Transverse colon (tissue), 4 donors: ENCODE results near the gene EME2. TPM values are rescaled to one million over a fixed set of nuclear protein-coding genes. Genes with fewer than 3 reads are reported as not detected.

ENCODE experiments used
- DNase-seq: peaks from one replicate; pipeline ENCODE4 v3.0.0-alpha.2; 2019
- H3K27ac ChIP-seq, 4 donors: fragments of 200-600 bp; sonication (generic); 2 replicates each; pipeline ENCODE4 v1.5.1; 2016 to 2018; ENCODE audit warnings: inconsistent platforms in 4 of 4
- H3K27me3 ChIP-seq: fragments of 200-600 bp; sonication (generic); 2 replicates; pipeline ENCODE4 v1.5.1; 2017; ENCODE audit warnings: inconsistent platforms
- H3K36me3 ChIP-seq, 4 donors: fragments of 200-600 bp; sonication (generic); 2 replicates each; pipeline ENCODE4 v1.5.1; 2017 to 2019; ENCODE audit warnings: inconsistent platforms in 4 of 4
- H3K4me1 ChIP-seq, 4 donors: fragments of 200-600 bp; sonication (generic); 2 replicates each; pipeline ENCODE4 v1.5.1; 2017 to 2020; ENCODE audit warnings: inconsistent platforms in 4 of 4
- H3K4me3 ChIP-seq, 4 donors: fragments of 200-600 bp; sonication (generic); 1 replicate in 1 of 4; 2 replicates in 3 of 4; pipeline versions ENCODE4 v1.5.1 to v1.6.1; 2017 to 2019; ENCODE audit warnings: inconsistent platforms in 4 of 4
- H3K9me3 ChIP-seq, 2 donors: fragments of 200-600 bp; sonication (generic); 2 replicates each; pipeline ENCODE4 v1.5.1; 2017 to 2019; ENCODE audit warnings: inconsistent platforms in 2 of 2
- EP300 ChIP-seq: sonication (generic); formaldehyde crosslinking; IDR thresholded peaks from one replicate; pipeline ENCODE4 v1.6.1; 2017; ENCODE audit warnings: antibody characterized with exemption, low read depth
- POLR2A ChIP-seq: fragments of 450-650 bp; IDR thresholded peaks from one replicate; pipeline ENCODE4 v1.6.1; 2016; ENCODE audit warnings: antibody characterized with exemption, mild to moderate bottlenecking, moderate library complexity
- POLR2AphosphoS5 ChIP-seq, 3 donors: sonication (generic); formaldehyde crosslinking; IDR thresholded peaks; one replicate each; pipeline ENCODE4 v1.6.1; 2016; ENCODE audit warnings: antibody characterized with exemption in 3 of 3
- WGBS, 2 donors: methylation state at CpG; one replicate each; pipeline ENCODE4 v1.1.5; 2018; ENCODE audit warnings: low coverage in 1 of 2; 5-methylcytosine and 5-hydroxymethylcytosine counted together
- in situ Hi-C, 4 donors: fragments of 200-750 bp; cut with MboI; loops; one replicate each; pipeline versions ENCODE4 v1.15.0 to v1.15.1; 2017; ENCODE audit warnings: low sequenced_read_pairs in 3 of 4, low pct_ligation_motif_present in 1 of 4, low pct_unique_long_range_greater_than_20kb in 1 of 4
- intact Hi-C: fragments of 100-400 bp; cut with DNase I; formaldehyde crosslinking; loops from one replicate; pipeline ENCODE4 v1.15.1; 2023; ENCODE audit warnings: low total_unique reads
- total RNA-seq, 4 donors: library from RNA; depleted of rRNA; stranded (reverse); fragments of >200 nt; gene quantifications; one replicate each; pipeline ENCODE4 v1.1.0, GENCODE V29; 2016
- TF ChIP-seq, protein P1 (sequence below), 5 experiments: fragments of 200-600 bp in 3 of 5; fragments of 450-650 bp in 2 of 5; sonication (generic) in 3 of 5; IDR thresholded peaks; 1 replicate in 2 of 5; 2 replicates in 3 of 5; pipeline ENCODE4 v1.5.1; 2016 to 2017; ENCODE audit warnings: antibody characterized with exemption in 5 of 5, inconsistent platforms in 3 of 5, mild to moderate bottlenecking in 2 of 5, moderate library complexity in 1 of 5

EME2 gene
- total RNA-seq, 4 donors from 2014 or later, result 23.6 to 173 (median 45.4) TPM

GRCh38 chr16:1745900-1746692 lies 26.5 kb upstream of the EME2 start:
- DNase-seq, result no peak
- Histone ChIP-seq H3K4me1 (no peaks in the 10 kb centered on the region), H3K27ac (no peak overlapping the region), H3K36me3 (peaks cover 0 to 27% (median 4%) of the 10 kb centered on the region in 4 donors), H3K9me3 (no peaks in the 10 kb centered on the region), H3K4me3 (no peak overlapping the region), H3K27me3 (no peaks in the 10 kb centered on the region)
- 92% methylated on average over 22 of the region's 29 CpGs; no CpG with 5 or more reads in 1 of the 2 donors for WGBS, 2 donors
- in situ Hi-C loops (no loop called here), intact Hi-C loops (no loop called here)
- TF ChIP-seq, protein P1, sequence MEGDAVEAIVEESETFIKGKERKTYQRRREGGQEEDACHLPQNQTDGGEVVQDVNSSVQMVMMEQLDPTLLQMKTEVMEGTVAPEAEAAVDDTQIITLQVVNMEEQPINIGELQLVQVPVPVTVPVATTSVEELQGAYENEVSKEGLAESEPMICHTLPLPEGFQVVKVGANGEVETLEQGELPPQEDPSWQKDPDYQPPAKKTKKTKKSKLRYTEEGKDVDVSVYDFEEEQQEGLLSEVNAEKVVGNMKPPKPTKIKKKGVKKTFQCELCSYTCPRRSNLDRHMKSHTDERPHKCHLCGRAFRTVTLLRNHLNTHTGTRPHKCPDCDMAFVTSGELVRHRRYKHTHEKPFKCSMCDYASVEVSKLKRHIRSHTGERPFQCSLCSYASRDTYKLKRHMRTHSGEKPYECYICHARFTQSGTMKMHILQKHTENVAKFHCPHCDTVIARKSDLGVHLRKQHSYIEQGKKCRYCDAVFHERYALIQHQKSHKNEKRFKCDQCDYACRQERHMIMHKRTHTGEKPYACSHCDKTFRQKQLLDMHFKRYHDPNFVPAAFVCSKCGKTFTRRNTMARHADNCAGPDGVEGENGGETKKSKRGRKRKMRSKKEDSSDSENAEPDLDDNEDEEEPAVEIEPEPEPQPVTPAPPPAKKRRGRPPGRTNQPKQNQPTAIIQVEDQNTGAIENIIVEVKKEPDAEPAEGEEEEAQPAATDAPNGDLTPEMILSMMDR (IDR thresholded peaks at IDR 0.05), result no peak
- TF ChIP-seq POLR2A (no peak), POLR2AphosphoS5 (IDR thresholded peaks at IDR 0.05) (no peak), EP300 (no peak)

GRCh38 chr16:1746693-1747195 lies 25.9 kb upstream of the EME2 start:
- Histone ChIP-seq H3K9me3 (no peaks in the 10 kb centered on the region), H3K4me3 (no peak overlapping the region), H3K27ac (no peak overlapping the region), H3K27me3 (no peaks in the 10 kb centered on the region), H3K36me3 (peaks cover 0 to 27% (median 7%) of the 10 kb centered on the region in 4 donors), H3K4me1 (no peaks in the 10 kb centered on the region)
- no peak for TF ChIP-seq EP300
- no peak for TF ChIP-seq POLR2A
- WGBS, 2 donors, result 95% methylated on average over 26 of the region's 31 CpGs; no CpG with 5 or more reads in 1 of the 2 donors
- intact Hi-C loops, result no loop called here
- DNase-seq, result no peak
- in situ Hi-C loops, result no loop called here

- H3K27ac ChIP-seq, result no peak overlapping the region
- TF ChIP-seq POLR2A, result no peak
- no peak for TF ChIP-seq POLR2AphosphoS5 (IDR thresholded peaks at IDR 0.05)
- TF ChIP-seq, protein P1 (IDR thresholded peaks at IDR 0.05), result no peak
- no peak for TF ChIP-seq EP300
- no peak for DNase-seq
- in situ Hi-C loops (no loop called here), intact Hi-C loops (no loop called here)
- H3K4me1 ChIP-seq, result no peaks in the 10 kb centered on the region
- H3K9me3 ChIP-seq, result no peaks in the 10 kb centered on the region
- peaks cover 0 to 30% (median 13%) of the 10 kb centered on the region in 4 donors for H3K36me3 ChIP-seq
- no peak overlapping the region for H3K4me3 ChIP-seq
- 97% methylated on average over 7 of the region's 11 CpGs; no CpG with 5 or more reads in 1 of the 2 donors for WGBS, 2 donors
- H3K27me3 ChIP-seq, result no peaks in the 10 kb centered on the region
Measured at GRCh38 chr16:1747934-1748333, 24.7 kb upstream of the EME2 start.

DNA sequence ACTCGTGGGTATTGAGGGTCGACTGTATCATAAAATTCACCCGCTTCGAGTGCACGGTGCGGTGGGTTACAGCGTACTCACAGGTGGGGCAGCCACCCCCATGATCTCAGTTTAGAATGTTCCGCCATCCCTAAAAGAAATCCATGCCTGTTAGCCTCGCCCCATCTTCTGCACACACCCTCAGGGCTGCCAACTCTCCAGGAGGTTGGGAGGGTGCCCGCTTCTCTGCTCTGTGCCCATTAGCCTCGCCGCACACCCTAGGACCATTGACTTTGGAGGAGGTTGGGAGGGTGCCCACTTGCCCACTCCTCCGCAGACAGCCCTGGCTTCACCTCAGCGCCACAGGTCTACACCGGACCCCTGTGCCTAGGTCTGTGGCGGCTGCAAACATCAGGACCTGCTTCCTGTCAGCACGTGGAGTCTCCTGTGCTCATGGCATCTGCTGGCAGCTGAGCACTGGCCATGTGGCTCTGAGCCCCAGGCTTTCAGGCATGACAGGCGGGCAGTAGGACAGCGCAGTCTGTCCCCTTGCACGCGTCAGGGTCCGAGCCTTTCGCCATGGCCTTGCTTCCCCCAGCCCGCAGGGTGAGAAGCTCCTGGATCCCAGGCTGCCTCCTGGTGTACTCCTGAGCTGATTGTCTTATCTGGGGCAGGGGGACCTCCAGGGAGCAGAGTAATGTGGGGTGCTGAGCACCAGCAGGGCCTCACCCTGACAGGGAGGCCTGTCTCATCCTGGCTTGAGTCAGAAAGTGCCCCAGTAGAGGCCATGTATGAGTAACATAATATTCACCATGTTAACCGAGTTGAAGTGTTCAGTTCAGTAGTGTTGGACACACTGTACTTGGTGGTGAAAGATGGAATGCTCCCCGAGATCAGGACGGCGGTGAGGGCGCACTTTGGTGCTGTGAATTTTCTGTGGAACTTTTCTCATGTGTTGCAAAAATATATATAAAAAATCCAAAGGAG lies 23.2 kb upstream of the EME2 start:
- TF ChIP-seq, protein P1 (IDR thresholded peaks at IDR 0.05), result no peak
- TF ChIP-seq POLR2AphosphoS5 (IDR thresholded peaks at IDR 0.05) (no peak), EP300 (no peak), POLR2A (no peak)
- 95 to 100% methylated on average over 6 to 29 of the region's 29 CpGs for WGBS, 2 donors
- no peak for DNase-seq
- in situ Hi-C loops (no loop called here), intact Hi-C loops (no loop called here)
- Histone ChIP-seq H3K9me3 (no peaks in the 10 kb centered on the region), H3K4me3 (no peak overlapping the region), H3K4me1 (no peaks in the 10 kb centered on the region), H3K27ac (no peak overlapping the region), H3K36me3 (peaks cover 0 to 24% (median 12%) of the 10 kb centered on the region in 4 donors), H3K27me3 (no peaks in the 10 kb centered on the region)
